GM12801 (cell line): Measurements from ENCODE around the gene INHBA.

Source experiments
- TF ChIP-seq, protein P1 (sequence below): IDR thresholded peaks from one replicate; pipeline ENCODE4 v1.5.1; 2011; ENCODE audit warnings: control low read depth; ENCODE audit not compliant: insufficient read length; ENCODE audit errors: extremely low read depth

Gene INHBA

DNA sequence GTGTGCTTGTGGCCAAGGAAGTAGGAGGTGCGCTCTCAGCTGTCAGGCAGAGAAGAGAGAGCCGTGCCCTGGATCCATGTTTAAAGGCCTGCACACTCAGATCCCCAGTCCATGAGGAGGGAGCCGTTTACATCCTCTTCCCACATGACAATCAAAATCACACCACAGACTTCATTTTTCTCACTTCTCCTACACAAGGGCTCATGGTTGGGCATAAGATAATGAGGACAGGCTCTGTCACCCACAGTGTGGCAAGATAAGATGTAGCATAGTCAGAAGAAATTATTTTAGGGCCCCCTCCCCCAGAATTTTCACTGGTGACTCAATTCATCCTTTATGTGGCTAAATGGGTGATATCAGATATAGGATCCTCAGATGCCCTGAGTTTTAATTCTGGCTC is 35.9 kb upstream of the INHBA start:
- TF ChIP-seq, protein P1, sequence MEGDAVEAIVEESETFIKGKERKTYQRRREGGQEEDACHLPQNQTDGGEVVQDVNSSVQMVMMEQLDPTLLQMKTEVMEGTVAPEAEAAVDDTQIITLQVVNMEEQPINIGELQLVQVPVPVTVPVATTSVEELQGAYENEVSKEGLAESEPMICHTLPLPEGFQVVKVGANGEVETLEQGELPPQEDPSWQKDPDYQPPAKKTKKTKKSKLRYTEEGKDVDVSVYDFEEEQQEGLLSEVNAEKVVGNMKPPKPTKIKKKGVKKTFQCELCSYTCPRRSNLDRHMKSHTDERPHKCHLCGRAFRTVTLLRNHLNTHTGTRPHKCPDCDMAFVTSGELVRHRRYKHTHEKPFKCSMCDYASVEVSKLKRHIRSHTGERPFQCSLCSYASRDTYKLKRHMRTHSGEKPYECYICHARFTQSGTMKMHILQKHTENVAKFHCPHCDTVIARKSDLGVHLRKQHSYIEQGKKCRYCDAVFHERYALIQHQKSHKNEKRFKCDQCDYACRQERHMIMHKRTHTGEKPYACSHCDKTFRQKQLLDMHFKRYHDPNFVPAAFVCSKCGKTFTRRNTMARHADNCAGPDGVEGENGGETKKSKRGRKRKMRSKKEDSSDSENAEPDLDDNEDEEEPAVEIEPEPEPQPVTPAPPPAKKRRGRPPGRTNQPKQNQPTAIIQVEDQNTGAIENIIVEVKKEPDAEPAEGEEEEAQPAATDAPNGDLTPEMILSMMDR, result no peak

DNA sequence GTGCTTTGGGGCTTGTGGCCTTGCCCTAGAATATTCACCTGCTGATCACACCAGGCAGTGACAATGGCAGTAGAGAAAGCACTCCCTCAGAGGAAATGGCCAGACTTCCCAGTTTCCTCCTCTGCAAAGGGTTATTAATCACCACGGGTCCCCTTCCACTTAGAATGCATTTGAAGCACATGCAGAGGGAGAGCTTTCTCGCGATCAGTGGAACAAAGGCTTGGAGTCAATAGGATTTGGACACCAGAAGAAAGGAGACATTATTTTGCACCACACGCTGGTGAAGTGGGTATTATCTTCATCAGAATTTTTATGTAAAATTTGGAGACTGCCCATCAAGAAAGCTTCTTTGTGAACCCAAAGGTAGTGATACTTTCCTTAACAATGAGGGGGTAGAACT is 35.4 kb upstream of the INHBA start:
- TF ChIP-seq, protein P1, result no peak

DNA sequence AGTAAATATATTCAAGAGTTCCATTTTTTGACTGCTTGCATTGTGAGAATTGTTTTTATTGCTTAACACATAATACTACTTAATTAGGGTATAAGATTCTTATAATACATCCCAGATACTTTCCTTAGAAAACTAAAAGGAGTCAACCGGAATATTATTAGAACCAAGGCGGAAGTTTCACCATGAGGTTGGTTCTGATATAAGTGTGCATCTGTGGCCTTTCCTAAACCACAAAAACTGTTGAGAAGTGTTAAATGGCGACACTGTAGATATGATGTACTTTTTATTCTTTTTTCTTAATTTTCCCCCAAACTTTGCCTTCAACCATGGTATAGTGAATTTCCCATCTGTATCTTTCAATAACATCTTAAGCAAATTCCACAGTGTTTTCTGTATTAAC is 32.3 kb upstream of the INHBA start:
- TF ChIP-seq, protein P1, result no peak

DNA sequence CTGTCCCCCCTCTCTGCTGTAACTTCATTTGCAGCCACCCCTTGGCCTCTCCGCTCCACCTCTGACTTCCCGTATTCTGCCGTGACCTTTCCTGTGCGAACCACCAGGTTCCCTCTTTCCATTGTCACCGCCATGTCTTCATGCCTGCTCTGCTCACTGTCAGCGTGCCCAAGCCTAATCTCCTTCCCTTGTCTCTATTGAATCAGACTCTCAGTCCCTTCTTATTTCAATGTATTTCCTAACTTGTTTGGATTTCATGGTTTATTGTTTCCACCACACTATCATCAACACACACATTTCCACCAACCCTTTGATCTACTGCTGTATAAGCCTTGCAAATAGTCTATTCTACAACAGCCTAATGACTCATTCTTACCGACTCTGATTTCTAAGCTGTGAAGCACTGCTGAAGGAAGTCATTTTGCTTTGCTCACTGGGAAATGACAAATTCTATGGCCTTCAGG is 30.0 kb upstream of the INHBA start:
- TF ChIP-seq, protein P1, result no peak

GRCh38 chr7:41732436-41732785 is 29.5 kb upstream of the INHBA start:
- TF ChIP-seq, protein P1, result no peak

GRCh38 chr7:41731493-41732435 is 28.9 kb upstream of the INHBA start:
- TF ChIP-seq, protein P1, result no peak

DNA sequence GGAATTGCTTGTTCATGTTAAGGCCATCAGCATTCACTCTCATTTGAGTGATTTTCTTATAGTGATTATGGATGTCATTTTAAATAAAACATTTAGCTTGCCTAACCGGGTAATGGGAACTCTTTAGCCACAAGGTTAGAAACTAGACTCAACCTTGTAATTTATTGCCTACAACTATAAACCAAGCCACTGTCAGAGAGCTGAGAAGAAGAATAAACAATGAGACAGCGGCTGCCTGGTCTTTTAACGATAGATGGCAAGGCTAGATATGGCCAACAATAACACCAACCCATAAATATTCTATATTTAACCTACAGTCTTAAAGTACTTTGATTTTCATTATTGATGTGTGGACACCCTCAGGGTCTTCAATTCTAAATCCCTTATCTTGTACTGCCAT is 27.8 kb upstream of the INHBA start:
- TF ChIP-seq, protein P1, result no peak
